Vagina (tissue), 2 donors: ENCODE measurements around the gene KAZN.

Experiments
- POLR2A ChIP-seq, 2 donors: fragments of 450-650 bp; IDR thresholded peaks; one replicate each; pipeline ENCODE4 v1.6.1; 2017; ENCODE audit warnings: antibody characterized with exemption in 2 of 2, mild to moderate bottlenecking in 2 of 2, moderate library complexity in 2 of 2
- POLR2AphosphoS5 ChIP-seq, 2 donors: sonication (generic); formaldehyde crosslinking; IDR thresholded peaks; one replicate each; pipeline ENCODE4 v1.9.0; 2017; ENCODE audit warnings: antibody characterized with exemption in 2 of 2, mild to moderate bottlenecking in 2 of 2, low read depth in 1 of 2; ENCODE audit not compliant: insufficient read depth in 1 of 2

DNA sequence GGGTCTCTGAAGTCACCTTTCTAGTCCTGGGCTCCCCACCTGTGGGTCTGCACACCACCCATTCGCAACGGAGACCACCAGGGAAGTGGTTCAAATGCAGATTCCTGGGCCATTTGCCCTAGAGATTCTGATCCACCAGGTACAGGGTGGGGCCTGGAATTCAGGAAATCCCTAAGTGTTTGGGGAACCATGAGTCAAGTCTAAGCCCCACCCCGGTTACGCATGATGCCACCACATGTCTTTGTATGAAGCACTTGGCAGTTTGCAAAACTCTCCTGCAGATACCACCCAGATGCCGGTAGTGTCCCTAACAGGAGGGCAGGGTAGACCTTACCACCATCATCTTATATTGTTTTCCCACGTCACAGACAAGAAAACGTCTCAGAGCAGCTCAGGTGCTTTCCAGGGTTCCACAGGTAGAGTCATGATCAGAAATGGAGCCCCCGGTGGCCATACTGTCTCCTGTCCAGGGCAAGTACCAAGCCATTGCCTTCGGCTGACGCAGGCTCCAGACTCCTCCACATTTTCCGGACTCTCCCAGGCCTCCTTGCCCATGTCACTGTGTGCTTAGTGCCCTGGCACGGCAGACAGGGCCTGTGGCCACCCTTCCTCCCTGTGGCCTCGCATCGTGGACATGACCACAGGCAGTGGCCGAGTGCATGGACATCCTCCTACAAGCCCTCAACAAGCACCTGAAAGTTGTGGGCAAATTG lies 465.9 kb downstream of the KAZN start:
- TF ChIP-seq POLR2A (IDR thresholded peaks at IDR 0.05) (no peak), POLR2AphosphoS5 (IDR thresholded peaks at IDR 0.05; ENCODE audit: insufficient read depth in 1 of 2, low read depth in 1 of 2) (no peak)
